ENCODE data around the gene CLIP4. TPM values are rescaled to one million over a fixed set of nuclear protein-coding genes. Genes with fewer than 3 reads are reported as not detected.

Gene CLIP4
- total RNA-seq, 2 experiments from 2014 or later: not detected

- H3K36me3 ChIP-seq (ENCODE audit: insufficient read depth, low read length): no peaks in the 10 kb centered on the region
- no peaks in the 10 kb centered on the region for H3K9me3 ChIP-seq (ENCODE audit: low read length)
- ChIA-PET POLR2A (interaction anchor here (1.4 kb wide), 1 partner anchor 12 kb away, joined by 3 read pairs; no protein-coding TSS in a partner anchor), CTCF (ENCODE audit: unreplicated experiment) (no interaction called here)
- BruUV-seq (replicated peaks): no TSS peak
- H3K79me2 ChIP-seq (ENCODE audit: insufficient read depth, low read depth, low read length): no peaks in the 10 kb centered on the region
- H2AFZ ChIP-seq (ENCODE audit: low read length): no peak overlapping the region
- no peaks in the 10 kb centered on the region for H3K9me2 ChIP-seq (ENCODE audit: insufficient read depth, low read length)
- H3K4me1 ChIP-seq (ENCODE audit: insufficient read depth, low read length, poor library complexity, severe bottlenecking): no peaks in the 10 kb centered on the region
- H4K20me1 ChIP-seq (ENCODE audit: insufficient read depth, low read length): no peaks in the 10 kb centered on the region
- intact Hi-C loops (cut with micrococcal nuclease; ENCODE audit: unreplicated experiment): no loop called here
- no peak for DNase-seq (ENCODE audit: low spot score)
- H3K4me2 ChIP-seq (ENCODE audit: low read length): no peak overlapping the region
- H3K27ac ChIP-seq (ENCODE audit: low read depth, low read length, poor library complexity, severe bottlenecking): no peak overlapping the region
- no peak for TF ChIP-seq EZH2phosphoT487 (IDR thresholded peaks at IDR 0.05; ENCODE audit: borderline replicate concordance, low read depth, low read length)
- TF ChIP-seq, protein P1, sequence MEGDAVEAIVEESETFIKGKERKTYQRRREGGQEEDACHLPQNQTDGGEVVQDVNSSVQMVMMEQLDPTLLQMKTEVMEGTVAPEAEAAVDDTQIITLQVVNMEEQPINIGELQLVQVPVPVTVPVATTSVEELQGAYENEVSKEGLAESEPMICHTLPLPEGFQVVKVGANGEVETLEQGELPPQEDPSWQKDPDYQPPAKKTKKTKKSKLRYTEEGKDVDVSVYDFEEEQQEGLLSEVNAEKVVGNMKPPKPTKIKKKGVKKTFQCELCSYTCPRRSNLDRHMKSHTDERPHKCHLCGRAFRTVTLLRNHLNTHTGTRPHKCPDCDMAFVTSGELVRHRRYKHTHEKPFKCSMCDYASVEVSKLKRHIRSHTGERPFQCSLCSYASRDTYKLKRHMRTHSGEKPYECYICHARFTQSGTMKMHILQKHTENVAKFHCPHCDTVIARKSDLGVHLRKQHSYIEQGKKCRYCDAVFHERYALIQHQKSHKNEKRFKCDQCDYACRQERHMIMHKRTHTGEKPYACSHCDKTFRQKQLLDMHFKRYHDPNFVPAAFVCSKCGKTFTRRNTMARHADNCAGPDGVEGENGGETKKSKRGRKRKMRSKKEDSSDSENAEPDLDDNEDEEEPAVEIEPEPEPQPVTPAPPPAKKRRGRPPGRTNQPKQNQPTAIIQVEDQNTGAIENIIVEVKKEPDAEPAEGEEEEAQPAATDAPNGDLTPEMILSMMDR (conservative IDR thresholded peaks at IDR 0.05; ENCODE audit: low read length): no peak
- H3K4me3 ChIP-seq (ENCODE audit: low read depth, low read length, poor library complexity, severe bottlenecking): no peak overlapping the region
These were observed 7.0 kb upstream of the CLIP4 start for GRCh38 chr2:29108225-29108624.

GRCh38 chr2:29109246-29109645 lies 6.0 kb upstream of the CLIP4 start:
- POLR2A ChIA-PET: interaction anchor here (1.4 kb wide), 1 partner anchor 11 kb away, joined by 3 read pairs; no protein-coding TSS in a partner anchor

DNA sequence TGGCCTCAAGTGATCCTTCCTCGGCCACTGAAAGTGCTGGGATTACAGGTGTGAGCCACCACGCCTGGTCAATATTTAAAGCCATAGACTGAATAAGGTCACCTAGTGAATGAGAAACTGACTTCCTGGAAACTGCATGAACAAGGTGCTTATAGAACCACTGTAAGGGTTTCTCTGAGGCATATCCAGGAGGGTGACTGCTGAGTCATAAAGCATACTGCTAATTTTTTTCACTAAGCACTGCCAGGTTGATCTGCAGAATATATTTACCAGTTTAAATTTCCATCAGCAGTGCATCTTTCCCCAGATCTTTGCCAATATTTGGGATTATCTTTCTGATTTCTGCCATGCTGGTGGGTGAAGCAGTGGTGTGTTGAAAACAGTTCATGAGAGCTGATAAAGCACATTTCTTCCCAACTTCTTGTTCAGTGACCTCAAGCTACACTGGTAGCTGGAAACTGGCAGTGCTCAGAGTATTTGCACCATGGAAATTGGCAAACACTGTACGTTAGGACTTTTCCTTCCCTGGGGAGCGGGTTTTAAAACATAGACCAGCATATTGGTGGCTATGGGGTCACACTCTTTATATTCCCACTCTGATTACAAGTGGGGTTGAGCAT lies 4.2 kb upstream of the CLIP4 start:
- Histone ChIP-seq H3K27ac (ENCODE audit: low read depth, low read length, poor library complexity, severe bottlenecking) (no peak overlapping the region), H3K79me2 (ENCODE audit: insufficient read depth, low read depth, low read length) (no peaks in the 10 kb centered on the region), H2AFZ (ENCODE audit: low read length) (no peak overlapping the region), H4K20me1 (ENCODE audit: insufficient read depth, low read length) (no peaks in the 10 kb centered on the region), H3K9me3 (ENCODE audit: low read length) (no peaks in the 10 kb centered on the region), H3K36me3 (ENCODE audit: insufficient read depth, low read length) (no peaks in the 10 kb centered on the region), H3K4me1 (ENCODE audit: insufficient read depth, low read length, poor library complexity, severe bottlenecking) (no peaks in the 10 kb centered on the region), H3K4me2 (ENCODE audit: low read length) (no peak overlapping the region), H3K4me3 (ENCODE audit: low read depth, low read length, poor library complexity, severe bottlenecking) (no peak overlapping the region), H3K9me2 (ENCODE audit: insufficient read depth, low read length) (no peaks in the 10 kb centered on the region)
- CTCF ChIA-PET (ENCODE audit: unreplicated experiment): no interaction called here
- BruUV-seq (replicated peaks): no TSS peak
- TF ChIP-seq EZH2phosphoT487 (IDR thresholded peaks at IDR 0.05; ENCODE audit: borderline replicate concordance, low read depth, low read length): no peak
- TF ChIP-seq, protein P1 (conservative IDR thresholded peaks at IDR 0.05; ENCODE audit: low read length): no peak
- no peak for DNase-seq (ENCODE audit: low spot score)
- intact Hi-C loops (cut with micrococcal nuclease; ENCODE audit: unreplicated experiment): no loop called here
- POLR2A ChIA-PET: no interaction called here

More at GRCh38 chr2:29109246-29109645, 6.0 kb upstream of the CLIP4 start:
- Histone ChIP-seq H3K9me2 (ENCODE audit: insufficient read depth, low read length) (no peaks in the 10 kb centered on the region), H3K4me2 (ENCODE audit: low read length) (no peak overlapping the region), H3K27ac (ENCODE audit: low read depth, low read length, poor library complexity, severe bottlenecking) (no peak overlapping the region), H4K20me1 (ENCODE audit: insufficient read depth, low read length) (no peaks in the 10 kb centered on the region), H3K4me1 (ENCODE audit: insufficient read depth, low read length, poor library complexity, severe bottlenecking) (no peaks in the 10 kb centered on the region), H3K4me3 (ENCODE audit: low read depth, low read length, poor library complexity, severe bottlenecking) (no peak overlapping the region), H3K36me3 (ENCODE audit: insufficient read depth, low read length) (no peaks in the 10 kb centered on the region), H2AFZ (ENCODE audit: low read length) (no peak overlapping the region), H3K79me2 (ENCODE audit: insufficient read depth, low read depth, low read length) (no peaks in the 10 kb centered on the region), H3K9me3 (ENCODE audit: low read length) (no peaks in the 10 kb centered on the region)
- intact Hi-C loops (cut with micrococcal nuclease; ENCODE audit: unreplicated experiment): no loop called here
- CTCF ChIA-PET (ENCODE audit: unreplicated experiment): no interaction called here
- TF ChIP-seq, protein P1 (conservative IDR thresholded peaks at IDR 0.05; ENCODE audit: low read length): no peak
- no peak for TF ChIP-seq EZH2phosphoT487 (IDR thresholded peaks at IDR 0.05; ENCODE audit: borderline replicate concordance, low read depth, low read length)
- no TSS peak for BruUV-seq (replicated peaks)
- DNase-seq (ENCODE audit: low spot score): no peak

All from OCI-LY7 (cell line).